ENCODE results near the gene KIF19. TPM values are rescaled to one million over a fixed set of nuclear protein-coding genes. Genes with fewer than 3 reads are reported as not detected.
A peak's percentile ranks its signal among the peaks of the same experiment; 100 is the strongest.

Gene KIF19
- total and polyA plus RNA-seq, 12 donors: 0.07 to 1.5 (median 0.27) TPM

DNA sequence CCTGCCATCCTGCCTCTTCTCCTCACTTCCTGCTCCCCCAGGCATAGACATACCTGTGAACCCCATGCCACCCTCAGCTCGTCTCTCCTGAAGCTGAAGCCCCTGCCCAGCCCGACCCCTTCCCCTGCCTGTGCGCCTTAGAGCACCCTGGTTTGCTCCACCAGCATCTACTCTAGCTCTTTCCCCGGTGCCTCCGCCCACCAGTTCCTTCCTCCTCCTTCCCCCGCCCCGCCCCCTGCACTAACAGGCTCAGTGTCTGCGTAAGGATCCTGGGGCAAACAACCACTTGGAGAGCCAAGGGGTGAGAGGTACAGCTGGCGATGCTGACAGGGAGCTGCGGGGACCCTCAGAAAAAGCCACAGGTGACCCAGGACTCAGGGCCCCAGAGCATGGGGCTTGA lies 43.2 kb downstream of the KIF19 start:
- Histone ChIP-seq H3K4me1 (peaks cover 4 to 22% (median 13%) of the 10 kb centered on the region in 9 donors), H3K4me3 (peak overlapping the region in 1 of 10 donors; percentile 11), H3K27me3 (peaks cover 0 to 15% (median 0%) of the 10 kb centered on the region in 7 donors), H3K27ac (no peak overlapping the region), H3K36me3 (no peaks in the 10 kb centered on the region), H3K9me3 (no peaks in the 10 kb centered on the region)
- intact Hi-C loops (cut with DNase I): loop anchor here in 4 of 10 donors (2.0 to 5.0 kb wide), 2 partner anchors 123 to 124 kb away; no protein-coding TSS in a partner anchor
- 31 to 35% methylated on average over 10 of the region's 10 CpGs for WGBS, 2 donors
- DNase-seq (peak; percentile 51 to 53), ATAC-seq (peak in 5 of 8 donors; percentile 39 to 67 (median 60))
- no peak for TF ChIP-seq CTCF (IDR thresholded peaks at IDR 0.05)

GRCh38 chr17:74369665-74370490 lies 43.9 kb downstream of the KIF19 start:
- Histone ChIP-seq H3K9me3 (no peaks in the 10 kb centered on the region), H3K4me1 (peaks cover 4 to 24% (median 13%) of the 10 kb centered on the region in 9 donors), H3K27me3 (peaks cover 0 to 18% (median 0%) of the 10 kb centered on the region in 7 donors), H3K36me3 (no peaks in the 10 kb centered on the region), H3K27ac (no peak overlapping the region), H3K4me3 (no peak overlapping the region)
- intact Hi-C loops (cut with DNase I): loop anchor here in 6 of 10 donors (2.0 to 10.0 kb wide), 4 partner anchors 122 to 235 kb away; no protein-coding TSS in a partner anchor
- TF ChIP-seq CTCF (IDR thresholded peaks at IDR 0.05): no peak
- DNase-seq: no peak
- ATAC-seq: no peak
- WGBS, 2 donors: 90 to 91% methylated on average over 17 of the region's 17 CpGs

GRCh38 chr17:74371653-74372147 lies 45.7 kb downstream of the KIF19 start:
- 93 to 96% methylated on average over 26 of the region's 26 CpGs for WGBS, 2 donors
- no peak for TF ChIP-seq CTCF (IDR thresholded peaks at IDR 0.05)
- Histone ChIP-seq H3K4me1 (peaks cover 4 to 24% (median 13%) of the 10 kb centered on the region in 9 donors), H3K4me3 (no peak overlapping the region), H3K9me3 (no peaks in the 10 kb centered on the region), H3K36me3 (no peaks in the 10 kb centered on the region), H3K27ac (no peak overlapping the region), H3K27me3 (peaks cover 0 to 18% (median 0%) of the 10 kb centered on the region in 7 donors)
- DNase-seq (no peak), ATAC-seq (no peak)
- intact Hi-C loops (cut with DNase I): loop anchor here in 2 of 10 donors (10.0 kb wide), 2 partner anchors 123 to 233 kb away; no protein-coding TSS in a partner anchor

DNA sequence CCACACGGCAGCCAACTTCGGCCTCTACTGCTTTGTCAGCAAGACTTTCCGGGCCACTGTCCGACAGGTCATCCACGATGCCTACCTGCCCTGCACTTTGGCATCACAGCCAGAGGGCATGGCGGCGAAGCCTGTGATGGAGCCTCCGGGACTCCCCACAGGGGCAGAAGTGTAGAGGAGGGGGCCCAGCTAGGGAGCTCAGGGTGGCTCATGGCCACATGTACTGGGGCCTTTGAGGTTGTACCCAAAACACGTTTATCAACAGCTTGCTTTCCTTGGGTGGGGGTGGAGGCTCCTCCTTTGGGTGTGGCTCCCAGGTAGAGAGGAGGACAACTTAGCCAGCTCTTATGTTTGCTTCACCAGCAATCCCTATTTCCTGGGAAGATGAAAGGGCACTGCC lies 46.4 kb downstream of the KIF19 start:
- H3K9me3 ChIP-seq: no peaks in the 10 kb centered on the region
- intact Hi-C loops (cut with DNase I): loop anchor here in 2 of 10 donors (10.0 kb wide), 2 partner anchors 122 to 232 kb away; no protein-coding TSS in a partner anchor
- no peak overlapping the region for H3K27ac ChIP-seq
- DNase-seq (no peak), ATAC-seq (no peak)
- WGBS, 2 donors: 91 to 93% methylated on average over 9 of the region's 9 CpGs
- TF ChIP-seq CTCF (IDR thresholded peaks at IDR 0.05): no peak
- H3K36me3 ChIP-seq: no peaks in the 10 kb centered on the region
- no peak overlapping the region for H3K4me3 ChIP-seq
- peaks cover 4 to 24% (median 13%) of the 10 kb centered on the region in 9 donors for H3K4me1 ChIP-seq
- peaks cover 0 to 17% (median 0%) of the 10 kb centered on the region in 7 donors for H3K27me3 ChIP-seq
